C1 segment of cervical spinal cord (tissue), 14 donors: ENCODE data around the gene PPP6R3.
"Not testable (repeated sequence)": the region's sequence is repeated elsewhere in the genome, so short reads cannot be mapped to it uniquely, and the experiment has no call there.

ENCODE experiments used
- DNase-seq, 14 donors: peaks; one replicate each; lab custom pipeline; 2025; lab: John Stamatoyannopoulos, UW

PPP6R3 gene

GRCh38 chr11:68436162-68436888 is 24.2 kb upstream of the PPP6R3 start:
- DNase-seq = no peak

GRCh38 chr11:68436985-68437926 is 23.3 kb upstream of the PPP6R3 start:
- no peak for DNase-seq

GRCh38 chr11:68437927-68438657 is 22.5 kb upstream of the PPP6R3 start:
- no peak for DNase-seq

- DNase-seq = no peak
Observed at GRCh38 chr11:68438658-68439259, 21.8 kb upstream of the PPP6R3 start.

GRCh38 chr11:68439355-68440065 is 21.0 kb upstream of the PPP6R3 start:
- DNase-seq = no peak

GRCh38 chr11:68440224-68440623 is 20.3 kb upstream of the PPP6R3 start:
- DNase-seq = no peak

GRCh38 chr11:68441466-68442230 is 18.9 kb upstream of the PPP6R3 start:
- no peak for DNase-seq

- DNase-seq = no peak
Observed at GRCh38 chr11:68442433-68442832, 18.1 kb upstream of the PPP6R3 start.

GRCh38 chr11:68444566-68444965 is 16.0 kb upstream of the PPP6R3 start:
- DNase-seq = peak in 1 of 14 donors; percentile 6

GRCh38 chr11:68445531-68446035 is 15.0 kb upstream of the PPP6R3 start:
- DNase-seq = no peak

GRCh38 chr11:68446046-68446725 is 14.4 kb upstream of the PPP6R3 start:
- no peak for DNase-seq

- DNase-seq = peak in 11 of 14 donors; percentile 10 to 74 (median 38)
Observed at GRCh38 chr11:68447015-68447801, 13.3 kb upstream of the PPP6R3 start.

- not testable (repeated sequence) for DNase-seq
Observed at GRCh38 chr11:68447914-68448313, 12.6 kb upstream of the PPP6R3 start.

GRCh38 chr11:68448604-68449011 is 11.9 kb upstream of the PPP6R3 start:
- no peak for DNase-seq

- DNase-seq = no peak
Observed at GRCh38 chr11:68449951-68450350, 10.6 kb upstream of the PPP6R3 start.

- no peak for DNase-seq
Observed at GRCh38 chr11:68450711-68451110, 9.8 kb upstream of the PPP6R3 start.

- DNase-seq = no peak
Observed at GRCh38 chr11:68454767-68455166, 5.8 kb upstream of the PPP6R3 start.

GRCh38 chr11:68455485-68455884 is 5.1 kb upstream of the PPP6R3 start:
- no peak for DNase-seq
